HCEC 1CT (cell line): ENCODE results near the gene CCDC170.

Experiments
- DNase-seq: peaks from one replicate; pipeline ENCODE4 v3.0.0-alpha.2; 2017

CCDC170 gene

DNA sequence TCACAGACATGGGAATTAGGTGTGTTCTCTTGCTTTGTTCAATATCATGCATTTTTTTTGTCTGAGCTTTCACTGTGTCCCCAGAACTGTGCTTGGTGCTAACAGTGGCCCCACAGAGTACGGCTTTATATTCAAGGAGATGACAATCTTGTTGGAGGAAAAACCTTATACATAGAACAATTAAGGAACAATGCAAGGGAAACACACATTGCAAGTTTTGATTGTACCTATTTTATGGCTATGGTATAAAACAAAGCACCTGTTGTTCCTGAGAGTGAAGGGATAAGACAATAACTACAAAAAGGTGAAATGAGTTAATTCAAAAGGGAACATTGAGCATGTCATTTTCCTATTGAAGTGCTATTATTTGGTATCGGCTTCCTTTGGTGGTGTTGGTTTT lies 169.7 kb downstream of the CCDC170 start:
- DNase-seq, result no peak

DNA sequence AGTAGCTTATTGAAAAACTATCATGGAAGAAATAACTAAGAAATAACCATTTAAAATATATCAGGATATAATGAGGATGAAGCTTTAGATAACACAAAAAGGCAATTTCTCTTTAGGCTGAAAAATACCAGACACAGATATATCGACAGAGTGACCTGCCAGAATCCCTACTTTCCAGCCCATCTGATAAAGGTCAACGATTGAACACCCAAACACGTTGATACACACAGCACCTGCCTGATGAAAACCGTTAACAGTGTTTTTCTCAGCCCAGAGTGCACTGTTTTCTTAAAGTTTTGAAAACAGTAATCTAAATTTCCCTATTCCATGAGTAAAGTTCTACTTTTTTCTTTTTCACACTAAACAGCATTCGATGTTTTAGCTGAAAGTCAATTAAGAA lies 170.6 kb downstream of the CCDC170 start:
- no peak for DNase-seq

DNA sequence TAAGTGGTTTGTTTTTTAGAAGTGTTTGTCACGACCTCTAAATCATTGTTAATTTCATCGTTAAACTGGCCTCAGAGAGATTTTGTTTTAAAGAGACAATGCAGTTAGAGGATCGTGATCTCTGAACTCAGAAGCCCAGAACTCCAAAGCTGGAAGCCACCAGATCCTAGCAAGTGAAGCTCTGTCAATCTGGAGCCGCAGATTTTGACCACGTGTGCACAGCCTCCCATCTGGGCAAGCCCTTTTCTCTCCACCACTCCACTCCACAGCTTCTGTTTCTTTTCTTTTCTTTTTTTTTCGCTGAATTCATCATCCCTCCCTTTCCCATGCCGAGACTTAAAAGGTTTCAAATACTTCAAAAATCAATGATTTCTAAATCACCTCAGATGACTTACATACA lies 171.5 kb downstream of the CCDC170 start:
- no peak for DNase-seq

DNA sequence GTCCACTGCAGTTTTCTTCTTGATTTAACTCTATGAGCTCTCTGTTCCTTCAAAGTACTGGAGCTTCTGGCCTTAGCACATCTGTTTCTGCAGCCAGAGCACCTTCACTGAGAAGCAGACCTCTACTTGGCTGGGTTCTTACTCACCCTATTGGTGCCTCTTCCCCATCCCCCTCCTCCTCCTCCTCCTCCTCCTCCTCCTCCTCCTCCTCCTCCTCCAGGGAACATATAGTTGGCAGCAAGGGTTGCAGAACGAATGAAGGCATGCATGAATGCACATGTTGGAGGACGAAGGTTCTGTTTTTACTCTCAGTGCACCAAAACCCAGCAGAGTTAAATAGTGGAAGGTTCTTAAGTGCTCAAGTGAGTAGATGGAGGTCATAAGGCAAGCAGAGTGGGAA lies 172.7 kb downstream of the CCDC170 start:
- no peak for DNase-seq

DNA sequence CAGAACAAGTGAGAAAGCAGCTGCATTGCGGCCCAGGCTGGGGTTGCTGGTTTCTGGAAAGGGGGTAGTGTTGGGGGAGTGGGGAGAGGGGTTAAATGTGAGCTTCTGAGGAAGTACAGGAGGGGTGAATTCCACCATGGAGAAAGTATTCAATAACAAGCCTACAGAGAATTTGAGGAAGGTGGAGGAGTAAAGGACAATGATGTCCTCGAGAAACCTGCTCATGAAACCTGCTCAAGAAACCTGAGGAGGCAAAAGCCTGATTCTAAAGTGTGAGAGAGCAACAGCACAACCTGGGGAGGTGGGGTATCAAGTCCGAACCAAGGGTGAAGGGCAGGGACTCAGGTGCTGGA lies 175.4 kb downstream of the CCDC170 start:
- DNase-seq, result no peak

DNA sequence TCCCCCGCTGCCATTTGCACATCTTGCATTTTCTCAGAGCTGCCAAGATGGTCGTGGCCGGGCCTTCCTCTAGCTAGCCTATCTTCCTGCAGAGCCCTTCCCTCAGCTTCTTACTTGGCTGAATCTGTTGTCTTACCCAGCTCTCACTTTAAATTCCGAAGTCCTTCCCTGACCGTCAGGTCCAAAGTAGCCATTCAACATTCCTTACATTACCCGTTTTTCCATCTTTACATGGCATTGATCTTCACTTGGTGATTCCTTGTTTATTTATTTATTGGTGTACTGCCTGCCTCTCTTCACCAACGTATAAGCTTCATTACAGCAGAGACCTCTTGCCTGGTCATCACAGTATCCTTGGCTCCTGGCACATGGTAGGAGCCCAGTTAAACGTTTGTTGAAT lies 176.3 kb downstream of the CCDC170 start:
- no peak for DNase-seq
